Peyer's patch (tissue), 4 donors: ENCODE data around the gene UBE2S.

Experiments used
- CTCF ChIP-seq, 6 experiments: fragments of 450-650 bp in 4 of 6; fragments of 200-600 bp in 2 of 6; sonication (generic) in 1 of 6; IDR thresholded peaks; one replicate each; pipeline ENCODE4 v1.5.1; 2017 to 2019; ENCODE audit warnings: antibody characterized with exemption in 6 of 6, mild to moderate bottlenecking in 3 of 6, moderate library complexity in 1 of 6
- POLR2A ChIP-seq, 2 donors: fragments of 450-650 bp; IDR thresholded peaks; one replicate each; pipeline ENCODE4 v1.5.1; 2017; ENCODE audit warnings: antibody characterized with exemption in 2 of 2, mild to moderate bottlenecking in 2 of 2, moderate library complexity in 2 of 2

DNA sequence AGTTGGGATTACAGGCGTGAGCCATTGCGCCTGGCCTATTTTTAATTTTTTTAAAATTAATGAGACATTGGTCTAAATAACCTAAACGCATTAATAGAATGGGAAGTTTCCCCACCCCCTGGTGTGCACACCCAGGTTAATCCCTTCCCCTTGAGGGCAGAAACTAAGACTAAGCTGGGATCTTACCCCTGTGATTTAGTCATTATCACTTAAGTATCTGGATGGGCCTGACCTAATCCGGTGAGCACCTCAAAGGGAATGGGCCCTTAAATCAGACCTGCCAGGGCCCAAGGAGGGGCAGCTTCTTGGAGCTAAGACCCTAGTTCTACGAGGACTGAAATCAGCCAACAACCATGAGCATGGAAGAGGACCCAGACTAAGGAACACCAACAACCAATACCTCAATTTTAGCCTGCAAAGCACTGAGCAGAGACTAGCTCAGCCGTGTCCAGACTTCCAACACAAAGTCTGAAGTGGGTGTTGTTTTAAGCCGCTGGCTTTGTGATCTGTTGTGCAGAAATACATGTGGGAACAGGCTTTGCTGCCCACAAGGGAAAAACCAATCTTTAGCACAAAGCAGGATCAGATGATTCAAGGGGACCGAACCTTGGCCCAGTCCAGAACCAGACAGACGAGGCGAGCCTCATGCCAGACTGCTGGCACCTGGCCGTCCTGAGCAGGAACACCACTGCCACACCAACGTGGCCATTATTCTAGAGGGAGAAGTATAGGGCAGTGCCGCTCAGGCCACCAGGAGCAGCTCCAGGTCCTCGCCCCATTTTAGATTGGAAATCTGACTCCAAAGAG, 7.1 kb downstream of the UBE2S start:
- TF ChIP-seq POLR2A (IDR thresholded peaks at IDR 0.05): no peak
- no peak for TF ChIP-seq CTCF (IDR thresholded peaks at IDR 0.05)
